DOHH2 (cell line): ENCODE results near the gene SCAMP1.

Experiments
- EZH2phosphoT487 ChIP-seq: fragments of 200-600 bp; sonication (generic); IDR thresholded peaks from 2 replicates; pipeline ENCODE4 v1.6.1; 2017; ENCODE audit warnings: borderline replicate concordance, mild to moderate bottlenecking, antibody characterized with exemption, low read length, moderate library complexity, mixed read lengths
- TF ChIP-seq, protein P1 (sequence below): fragments of 200-600 bp; sonication (generic); IDR thresholded peaks from one replicate; pipeline ENCODE4 v1.5.1; 2014; ENCODE audit warnings: antibody characterized with exemption, mild to moderate bottlenecking, low read depth, low read length; ENCODE audit not compliant: poor library complexity, severe bottlenecking

DNA sequence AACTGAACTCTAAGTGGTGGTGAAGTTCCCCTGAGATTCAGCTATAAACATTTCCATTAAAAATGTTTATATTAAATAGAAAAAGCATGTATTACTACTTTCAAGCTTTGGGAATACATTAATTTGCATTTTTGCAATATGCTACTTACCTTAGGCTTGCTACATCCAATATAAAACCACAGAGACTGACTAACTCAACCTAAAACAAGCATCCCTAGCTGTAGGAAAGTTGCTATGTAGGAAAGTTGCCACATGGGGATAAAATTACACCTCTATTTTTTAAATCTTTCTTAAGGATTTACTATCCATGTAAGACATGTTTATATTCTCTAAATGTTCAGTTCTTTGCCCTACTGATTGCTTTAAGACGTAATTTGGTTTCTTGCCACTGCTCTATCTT is 12.8 kb downstream of the SCAMP1 start:
- TF ChIP-seq, protein P1, sequence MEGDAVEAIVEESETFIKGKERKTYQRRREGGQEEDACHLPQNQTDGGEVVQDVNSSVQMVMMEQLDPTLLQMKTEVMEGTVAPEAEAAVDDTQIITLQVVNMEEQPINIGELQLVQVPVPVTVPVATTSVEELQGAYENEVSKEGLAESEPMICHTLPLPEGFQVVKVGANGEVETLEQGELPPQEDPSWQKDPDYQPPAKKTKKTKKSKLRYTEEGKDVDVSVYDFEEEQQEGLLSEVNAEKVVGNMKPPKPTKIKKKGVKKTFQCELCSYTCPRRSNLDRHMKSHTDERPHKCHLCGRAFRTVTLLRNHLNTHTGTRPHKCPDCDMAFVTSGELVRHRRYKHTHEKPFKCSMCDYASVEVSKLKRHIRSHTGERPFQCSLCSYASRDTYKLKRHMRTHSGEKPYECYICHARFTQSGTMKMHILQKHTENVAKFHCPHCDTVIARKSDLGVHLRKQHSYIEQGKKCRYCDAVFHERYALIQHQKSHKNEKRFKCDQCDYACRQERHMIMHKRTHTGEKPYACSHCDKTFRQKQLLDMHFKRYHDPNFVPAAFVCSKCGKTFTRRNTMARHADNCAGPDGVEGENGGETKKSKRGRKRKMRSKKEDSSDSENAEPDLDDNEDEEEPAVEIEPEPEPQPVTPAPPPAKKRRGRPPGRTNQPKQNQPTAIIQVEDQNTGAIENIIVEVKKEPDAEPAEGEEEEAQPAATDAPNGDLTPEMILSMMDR, result no peak
- TF ChIP-seq EZH2phosphoT487, result no peak
